B cell (primary cell): ENCODE data around the gene MALRD1. TPM values are rescaled to one million over a fixed set of nuclear protein-coding genes. Genes with fewer than 3 reads are reported as not detected.

ENCODE experiments used
- ATAC-seq: fragments of 200-7000 bp; cut with Tn5 transposase; one replicate; pipeline ENCODE4 v1.10.0; 2021; ENCODE audit warnings: low read depth, mild to moderate bottlenecking, moderate number of reproducible peaks, moderate library complexity
- CTCF ChIA-PET: fragments of 350-600 bp; sonication (Branson Sonifier 250); formaldehyde crosslinking; loops from one replicate; lab custom pipeline; 2021; ENCODE audit warnings: antibody characterized with exemption, inconsistent platforms; lab: Charles Lee
- POLR2A ChIA-PET: fragments of 350-600 bp; sonication (Branson Sonifier 250); formaldehyde crosslinking; loops from one replicate; lab custom pipeline; 2021; ENCODE audit warnings: antibody characterized with exemption; lab: Charles Lee
- DNase-seq: peaks from one replicate; pipeline ENCODE4 v3.0.0; 2013
- H2AFZ ChIP-seq: 2 replicates; pipeline ENCODE4 v1.6.1; 2012; ENCODE audit warnings: mild to moderate bottlenecking, low read depth, low read length; ENCODE audit not compliant: insufficient read depth, poor library complexity, severe bottlenecking
- H3K27ac ChIP-seq, 2 donors: 1 replicate in 1 of 2; 2 replicates in 1 of 2; pipeline ENCODE4 v1.5.1; 2012 to 2013; ENCODE audit warnings: low read length in 2 of 2, mild to moderate bottlenecking in 2 of 2, moderate library complexity in 1 of 2
- H3K27me3 ChIP-seq, 4 experiments: fragments of 200-600 bp in 1 of 4; sonication (generic) in 1 of 4; replicated peaks in 1 of 4; 1 replicate in 2 of 4; 2 replicates in 2 of 4; pipeline versions ENCODE4 v1.6.1 to v1.7.0; 2013 to 2016; ENCODE audit warnings: low read length in 3 of 4, mild to moderate bottlenecking in 2 of 4, mixed read lengths in 1 of 4, moderate library complexity in 1 of 4; ENCODE audit not compliant: insufficient read depth in 4 of 4, control insufficient read depth in 3 of 4; ENCODE audit errors: control extremely low read depth in 1 of 4
- H3K36me3 ChIP-seq, 2 experiments: replicated peaks in 1 of 2; 1 replicate in 1 of 2; 2 replicates in 1 of 2; pipeline versions ENCODE4 v1.6.1 to v1.7.1; 2013; ENCODE audit warnings: low read length in 1 of 2; ENCODE audit not compliant: insufficient read depth in 2 of 2, control insufficient read depth in 1 of 2; ENCODE audit errors: control extremely low read depth in 1 of 2, extremely low read depth in 1 of 2
- H3K4me1 ChIP-seq, 2 donors: fragments of 200-600 bp in 1 of 2; sonication (generic) in 1 of 2; 1 replicate in 1 of 2; 2 replicates in 1 of 2; pipeline versions ENCODE4 v1.5.1 to v1.6.1; 2013 to 2017; ENCODE audit warnings: low read length in 2 of 2; ENCODE audit not compliant: control insufficient read depth in 2 of 2, insufficient read depth in 2 of 2
- H3K4me2 ChIP-seq: replicated peaks from 2 replicates; pipeline ENCODE3; 2012; ENCODE audit warnings: mild to moderate bottlenecking, low read depth, low read length; ENCODE audit not compliant: poor library complexity, severe bottlenecking
- H3K4me3 ChIP-seq, 5 experiments: fragments of 200-600 bp in 1 of 5; sonication (generic) in 1 of 5; 1 replicate in 3 of 5; 2 replicates in 2 of 5; pipeline versions ENCODE4 v1.5.1 to v1.7.0; 2011 to 2016; ENCODE audit warnings: low read length in 4 of 5, mild to moderate bottlenecking in 4 of 5, low read depth in 2 of 5, control low read depth in 1 of 5, moderate library complexity in 1 of 5; ENCODE audit not compliant: insufficient read depth in 1 of 5; ENCODE audit errors: control extremely low read depth in 1 of 5, extremely low read depth in 1 of 5
- H3K79me2 ChIP-seq: fragments of 200-600 bp; sonication (generic); one replicate; pipeline ENCODE4 v1.6.0; 2016; ENCODE audit warnings: low read length; ENCODE audit not compliant: control insufficient read depth, insufficient read depth
- H3K9ac ChIP-seq: fragments of 200-600 bp; sonication (generic); 2 replicates; pipeline ENCODE4 v1.6.1; 2017; ENCODE audit warnings: mild to moderate bottlenecking, low read length, moderate library complexity
- H3K9me3 ChIP-seq, 3 donors: one replicate each; pipeline versions ENCODE4 v1.6.1 to v1.7.1; 2013; ENCODE audit warnings: low read length in 2 of 3; ENCODE audit not compliant: control insufficient read depth in 2 of 3, insufficient read depth in 1 of 3; ENCODE audit errors: control extremely low read depth in 1 of 3
- H4K20me1 ChIP-seq: 2 replicates; pipeline ENCODE4 v1.6.0; 2012; ENCODE audit warnings: mild to moderate bottlenecking, low read length; ENCODE audit not compliant: insufficient read depth, control insufficient read depth, poor library complexity, severe bottlenecking
- H3K27ac Mint-ChIP-seq: one replicate; pipeline ENCODE4 v1.8.0; 2021; ENCODE audit warnings: mixed read lengths
- H3K27me3 Mint-ChIP-seq: one replicate; pipeline ENCODE4 v1.8.0; 2021; ENCODE audit warnings: mixed read lengths
- H3K4me1 Mint-ChIP-seq: one replicate; pipeline ENCODE4 v1.8.0; 2021; ENCODE audit warnings: mixed read lengths
- H3K4me3 Mint-ChIP-seq: one replicate; pipeline ENCODE4 v1.8.0; 2021; ENCODE audit warnings: mixed read lengths
- H3K9me3 Mint-ChIP-seq: one replicate; pipeline ENCODE4 v1.8.0; 2022; ENCODE audit warnings: mixed read lengths; ENCODE audit not compliant: insufficient read depth
- CTCF ChIP-seq: fragments of 200-600 bp; IDR thresholded peaks from one replicate; pipeline ENCODE4 v1.8.0; 2022; ENCODE audit warnings: antibody characterized with exemption, mild to moderate bottlenecking
- EZH2 ChIP-seq: IDR thresholded peaks from 2 replicates; pipeline ENCODE4 v1.6.1; 2012; ENCODE audit warnings: borderline replicate concordance, low read depth, mild to moderate bottlenecking, moderate library complexity, low read length; ENCODE audit not compliant: insufficient read depth, poor library complexity, severe bottlenecking
- WGBS: methylation state at CpG from one replicate; pipeline ENCODE4 v1.1.5; 2013; ENCODE audit warnings: missing lambda C conversion rate; ENCODE audit not compliant: insufficient coverage; 5-methylcytosine and 5-hydroxymethylcytosine counted together
- intact Hi-C: fragments of 100-400 bp; cut with micrococcal nuclease; formaldehyde crosslinking; loops from one replicate; pipeline ENCODE4 v1.10.0; 2022
- polyA plus RNA-seq: library from polyadenylated mRNA; depleted of rRNA; stranded (reverse); fragments of >200 nt; gene quantifications from 2 replicates; pipeline ENCODE4 v1.2.3, GENCODE V29; 2012
- total RNA-seq, 2 donors: library from RNA; stranded (reverse); fragments of 120-200 nt in 1 of 2; gene quantifications; 1 replicate in 1 of 2; 2 replicates in 1 of 2; pipeline versions ENCODE4 v1.2.3 to v1.2.4, GENCODE V29; 2013 to 2022

MALRD1 gene
- total and polyA plus RNA-seq, 2 donors (not counting 1 experiment from before 2014, with no cell fraction given) = not detected

DNA sequence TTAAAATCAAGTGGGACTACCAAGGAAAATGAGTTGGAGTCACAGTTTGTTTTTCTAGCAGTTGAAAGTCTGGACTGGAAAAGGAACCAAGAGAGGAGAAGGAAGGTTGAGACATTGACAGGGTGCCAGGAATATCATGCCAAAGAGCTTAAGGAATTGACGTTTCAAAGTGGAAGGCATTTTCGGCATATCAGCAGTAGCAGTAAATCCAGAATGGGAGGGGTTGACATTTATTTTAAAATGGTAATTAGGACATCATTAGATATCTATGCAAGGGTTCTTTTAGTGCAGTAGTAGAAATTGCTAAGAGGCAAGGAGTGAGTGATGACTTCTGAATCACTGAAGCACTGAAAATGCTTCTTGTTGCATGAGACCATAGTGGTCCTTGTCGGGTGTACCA, 431.8 kb downstream of the MALRD1 start:
- Histone ChIP-seq H3K4me3 (no peak overlapping the region), H3K27ac (no peak overlapping the region), H3K4me1 (no peaks in the 10 kb centered on the region), H3K9me3 (peaks cover 0 to 2% (median 0%) of the 10 kb centered on the region in 3 donors), H3K4me2 (no peak overlapping the region), H3K36me3 (no peaks in the 10 kb centered on the region), H3K27me3 (no peaks in the 10 kb centered on the region), H3K79me2 (no peaks in the 10 kb centered on the region), H2AFZ (no peak overlapping the region), H3K9ac (no peak overlapping the region), H4K20me1 (no peaks in the 10 kb centered on the region)
- TF ChIP-seq EZH2 (no peak), CTCF (no peak)
- POLR2A ChIA-PET = no interaction called here
- intact Hi-C loops = no loop called here
- Mint-ChIP-seq H3K27me3 (no peaks in the 10 kb centered on the region), H3K9me3 (peaks cover 2% of the 10 kb centered on the region), H3K4me1 (no peaks in the 10 kb centered on the region), H3K27ac (no peak overlapping the region), H3K4me3 (no peak overlapping the region)
- 100% methylated on average over 2 of the region's 3 CpGs for WGBS
- ATAC-seq = no peak
- DNase-seq = no peak
- CTCF ChIA-PET = no interaction called here

GRCh38 chr10:19483421-19483820, 434.8 kb downstream of the MALRD1 start:
- Histone ChIP-seq H3K4me1 (no peaks in the 10 kb centered on the region), H3K36me3 (no peaks in the 10 kb centered on the region), H3K9ac (no peak overlapping the region), H3K27me3 (no peaks in the 10 kb centered on the region), H4K20me1 (no peaks in the 10 kb centered on the region), H3K4me3 (no peak overlapping the region), H3K9me3 (peaks cover 0 to 3% (median 0%) of the 10 kb centered on the region in 3 donors), H3K27ac (no peak overlapping the region), H3K79me2 (no peaks in the 10 kb centered on the region), H3K4me2 (no peak overlapping the region), H2AFZ (no peak overlapping the region)
- intact Hi-C loops = no loop called here
- H3K27ac Mint-ChIP-seq = no peak overlapping the region
- H3K27me3 Mint-ChIP-seq = no peaks in the 10 kb centered on the region
- peaks cover 2% of the 10 kb centered on the region for H3K4me1 Mint-ChIP-seq
- ChIA-PET POLR2A (no interaction called here), CTCF (no interaction called here)
- DNase-seq (no peak), ATAC-seq (no peak)
- H3K4me3 Mint-ChIP-seq = no peak overlapping the region
- H3K9me3 Mint-ChIP-seq = peaks cover 2% of the 10 kb centered on the region
- no peak for TF ChIP-seq EZH2
- TF ChIP-seq CTCF = no peak
- WGBS = 60% methylated on average over 1 of the region's 2 CpGs
